ENCODE results near the gene TRMT1L. TPM values are rescaled to one million over a fixed set of nuclear protein-coding genes. Genes with fewer than 3 reads are reported as not detected.

The TRMT1L gene
- total RNA-seq, 1 donor from 2014 or later: 16.0 TPM

DNA sequence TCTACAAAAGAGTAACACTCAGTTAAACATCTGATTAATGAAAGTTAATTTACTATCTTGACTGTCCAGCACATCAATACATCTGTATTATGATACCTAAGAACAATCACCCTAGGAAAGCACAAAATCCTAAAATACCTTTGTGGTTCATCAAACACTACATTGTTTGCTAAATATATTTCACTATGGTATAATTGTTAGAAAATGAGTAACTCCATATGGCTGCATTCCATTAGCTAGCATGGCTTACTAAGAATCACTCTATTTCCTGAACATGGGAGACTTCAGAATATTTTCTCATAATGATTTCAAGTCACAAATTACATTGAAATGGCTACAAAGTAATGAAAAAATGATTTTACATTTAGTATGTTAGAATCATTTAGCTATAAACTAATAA, 12.5 kb downstream of the TRMT1L start:
- DNase-seq (no peak), ATAC-seq (no peak)
- intact Hi-C loops (cut with DNase I): no loop called here
- Histone ChIP-seq H3K9me3 (no peaks in the 10 kb centered on the region), H3K27ac (no peak overlapping the region), H3K4me1 (no peaks in the 10 kb centered on the region), H3K4me3 (no peak overlapping the region), H3K36me3 (peaks cover 85% of the 10 kb centered on the region), H3K27me3 (no peaks in the 10 kb centered on the region)
- no peak for TF ChIP-seq CTCF (IDR thresholded peaks at IDR 0.05)

DNA sequence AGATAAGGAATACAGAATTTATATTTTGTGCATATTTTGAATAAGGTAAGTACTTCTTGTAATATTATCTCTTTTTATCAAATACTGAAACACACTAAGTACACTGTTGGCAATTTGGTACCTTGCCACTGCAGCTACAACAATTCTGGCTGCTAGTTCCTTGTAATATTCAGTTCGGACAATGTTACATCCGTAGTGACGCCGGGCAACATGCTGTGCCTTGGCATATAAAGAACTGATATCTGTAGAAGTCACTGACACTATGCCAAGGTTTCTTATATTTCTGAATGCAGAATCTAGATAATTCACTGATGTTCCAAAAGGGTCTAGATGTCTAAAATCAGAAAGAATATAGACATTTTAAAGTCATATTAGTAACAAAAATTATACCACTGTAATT, 17.5 kb downstream of the TRMT1L start:
- intact Hi-C loops (cut with DNase I): no loop called here

DNA sequence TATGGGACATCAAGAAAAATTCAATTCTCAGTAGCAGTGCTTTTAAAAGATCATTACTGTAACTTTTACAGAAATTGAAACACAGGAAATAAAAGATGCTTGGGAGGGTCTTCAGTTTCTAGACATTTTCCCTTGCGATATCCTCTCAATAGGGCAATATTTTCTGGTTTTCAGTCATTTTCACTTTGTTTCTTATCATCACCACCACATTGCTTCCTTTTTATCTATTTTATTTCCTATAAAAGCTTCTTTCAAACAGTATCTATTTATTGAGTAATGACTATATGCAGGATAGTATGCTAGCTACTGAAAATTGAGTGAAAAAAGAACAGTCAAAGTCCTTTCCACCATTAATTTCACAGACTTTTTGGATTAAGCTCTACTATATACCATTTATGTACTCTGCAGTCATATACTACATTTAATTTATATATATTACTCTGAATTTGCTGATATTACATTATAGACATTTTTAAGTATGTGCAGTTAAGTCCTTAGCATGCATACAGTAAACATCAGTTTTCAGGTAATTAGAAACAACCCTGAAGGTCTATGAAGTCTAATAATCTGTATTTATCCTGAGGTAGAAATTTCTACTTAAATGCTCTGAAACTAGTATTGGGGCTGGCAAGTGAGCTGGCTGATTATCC, 18.7 kb downstream of the TRMT1L start:
- Histone ChIP-seq H3K27me3 (no peaks in the 10 kb centered on the region), H3K4me1 (no peaks in the 10 kb centered on the region), H3K27ac (no peak overlapping the region), H3K4me3 (no peak overlapping the region), H3K9me3 (no peaks in the 10 kb centered on the region), H3K36me3 (peaks cover 90% of the 10 kb centered on the region)
- TF ChIP-seq CTCF (IDR thresholded peaks at IDR 0.05): no peak
- DNase-seq (no peak), ATAC-seq (no peak)
- intact Hi-C loops (cut with DNase I): no loop called here

More for the DNA sequence above, 17.5 kb downstream of the TRMT1L start:
- peaks cover 88% of the 10 kb centered on the region for H3K36me3 ChIP-seq
- H3K27me3 ChIP-seq: no peaks in the 10 kb centered on the region
- DNase-seq (no peak), ATAC-seq (no peak)
- H3K27ac ChIP-seq: no peak overlapping the region
- no peak for TF ChIP-seq CTCF (IDR thresholded peaks at IDR 0.05)
- H3K9me3 ChIP-seq: no peaks in the 10 kb centered on the region
- no peaks in the 10 kb centered on the region for H3K4me1 ChIP-seq
- no peak overlapping the region for H3K4me3 ChIP-seq

DNA sequence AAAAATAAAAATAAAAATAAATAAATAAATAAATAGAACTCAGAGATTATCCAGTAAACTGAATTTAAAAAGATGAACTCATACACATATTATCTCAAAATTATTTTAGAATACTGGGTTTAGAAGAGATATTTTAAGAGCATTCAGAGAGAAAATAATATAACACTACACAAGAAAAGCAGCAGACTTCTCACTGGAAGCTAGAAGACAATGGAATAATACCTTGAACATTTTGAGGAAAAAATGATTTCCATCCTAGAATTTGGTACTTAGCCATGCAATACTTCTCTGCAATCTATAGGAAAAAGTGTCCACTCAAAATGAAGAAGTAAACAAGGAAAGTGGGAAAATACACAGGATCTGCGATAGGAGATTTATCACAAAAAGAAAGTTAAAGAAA, 24.2 kb downstream of the TRMT1L start:
- Histone ChIP-seq H3K36me3 (peaks cover 71% of the 10 kb centered on the region), H3K4me1 (no peaks in the 10 kb centered on the region), H3K4me3 (no peak overlapping the region), H3K9me3 (no peaks in the 10 kb centered on the region), H3K27me3 (no peaks in the 10 kb centered on the region), H3K27ac (no peak overlapping the region)
- DNase-seq (no peak), ATAC-seq (no peak)
- intact Hi-C loops (cut with DNase I): no loop called here
- TF ChIP-seq CTCF (IDR thresholded peaks at IDR 0.05): no peak

GRCh38 chr1:185129708-185130107, 27.0 kb downstream of the TRMT1L start:
- peaks cover 70% of the 10 kb centered on the region for H3K36me3 ChIP-seq
- intact Hi-C loops (cut with DNase I): no loop called here
- no peak for ATAC-seq

More at GRCh38 chr1:185129708-185130107, 27.0 kb downstream of the TRMT1L start:
- TF ChIP-seq CTCF (IDR thresholded peaks at IDR 0.05): no peak
- DNase-seq: no peak
- no peaks in the 10 kb centered on the region for H3K27me3 ChIP-seq
- no peak overlapping the region for H3K27ac ChIP-seq
- H3K4me3 ChIP-seq: no peak overlapping the region
- H3K9me3 ChIP-seq: no peaks in the 10 kb centered on the region
- H3K4me1 ChIP-seq: no peaks in the 10 kb centered on the region

Data from upper lobe of right lung (tissue), 1 donor.